Measurements from ENCODE around the gene PARD6G. TPM values are rescaled to one million over a fixed set of nuclear protein-coding genes. Genes with fewer than 3 reads are reported as not detected.

Gene PARD6G
- total RNA-seq, 6 donors from 2014 or later: 1.4 to 6.1 (median 3.5) TPM

DNA sequence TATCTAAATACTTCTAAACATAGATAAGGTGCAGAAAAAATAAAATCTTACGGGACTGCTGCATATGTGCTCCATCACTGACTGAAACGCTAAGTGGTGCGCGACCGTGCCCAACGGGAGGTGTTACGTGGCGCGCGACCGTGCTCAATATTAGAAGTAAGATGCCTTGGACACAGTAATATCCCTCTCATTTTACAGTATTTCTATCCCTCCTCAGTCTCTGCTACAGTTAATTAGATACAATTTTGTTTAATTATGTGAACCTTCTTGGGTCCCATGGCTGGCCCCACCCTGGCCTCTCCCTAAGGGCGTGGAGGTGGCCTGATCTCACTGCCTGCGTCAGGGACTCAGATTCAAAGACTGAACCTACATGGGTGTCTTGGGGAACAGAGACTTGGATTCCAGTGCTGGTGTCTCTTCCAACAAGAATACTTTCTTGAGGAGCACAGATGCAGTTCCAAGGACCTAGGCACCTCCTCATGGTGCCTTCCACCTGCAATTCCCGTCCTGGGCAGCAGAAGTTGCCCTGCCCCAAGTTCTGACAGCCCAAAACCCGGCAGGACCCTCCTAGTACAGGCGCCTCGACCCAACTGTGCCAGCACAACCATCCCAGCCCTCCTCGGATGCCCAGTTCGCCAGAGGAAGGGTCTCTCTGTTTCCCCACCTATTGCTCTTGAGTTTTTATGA lies 59.2 kb downstream of the PARD6G start:
- no peak for TF ChIP-seq CTCF (IDR thresholded peaks at IDR 0.05)
- TF ChIP-seq POLR2AphosphoS5 (IDR thresholded peaks at IDR 0.05): no peak
- no peak for TF ChIP-seq EP300 (IDR thresholded peaks at IDR 0.05)
- TF ChIP-seq POLR2A (IDR thresholded peaks at IDR 0.05): no peak
- 90 to 95% methylated on average over 19 of the region's 19 CpGs for WGBS, 2 donors
- Histone ChIP-seq H3K36me3 (no peaks in the 10 kb centered on the region), H3K9me3 (no peaks in the 10 kb centered on the region), H3K27me3 (no peaks in the 10 kb centered on the region), H3K4me3 (no peak overlapping the region), H3K27ac (no peak overlapping the region), H3K4me1 (no peaks in the 10 kb centered on the region)
- DNase-seq (no peak), ATAC-seq (ENCODE audit: low FRiP score in 2 of 2) (no peak)

DNA sequence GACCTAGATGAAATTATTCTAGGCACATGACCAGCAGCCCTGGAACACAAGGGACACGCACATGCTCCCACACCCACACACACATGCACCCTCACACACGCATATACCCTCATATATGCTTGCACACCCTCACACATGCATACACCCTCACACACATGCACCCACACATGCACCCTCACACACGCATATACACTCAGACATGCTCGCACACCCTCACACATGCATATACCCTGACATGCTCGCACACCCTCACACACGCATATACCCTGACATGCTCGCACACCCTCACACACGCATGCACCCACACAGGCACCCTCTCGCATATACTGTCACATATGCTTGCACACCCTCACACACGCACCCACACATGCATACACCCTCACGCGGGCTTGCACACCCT lies 61.8 kb downstream of the PARD6G start:
- WGBS, 2 donors: 93 to 94% methylated on average over 12 of the region's 12 CpGs

GRCh38 chr18:80184243-80184772 lies 63.0 kb downstream of the PARD6G start:
- 88 to 97% methylated on average over 25 to 26 of the region's 26 CpGs for WGBS, 2 donors
- TF ChIP-seq POLR2A (IDR thresholded peaks at IDR 0.05): no peak
- no peak for TF ChIP-seq EP300 (IDR thresholded peaks at IDR 0.05)
- no peak for TF ChIP-seq CTCF (IDR thresholded peaks at IDR 0.05)
- TF ChIP-seq POLR2AphosphoS5 (IDR thresholded peaks at IDR 0.05): no peak
- Histone ChIP-seq H3K4me3 (no peak overlapping the region), H3K4me1 (no peaks in the 10 kb centered on the region), H3K27me3 (no peaks in the 10 kb centered on the region), H3K36me3 (no peaks in the 10 kb centered on the region), H3K27ac (no peak overlapping the region), H3K9me3 (no peaks in the 10 kb centered on the region)
- no peak for ATAC-seq (ENCODE audit: low FRiP score in 2 of 2)
- DNase-seq: no peak

More for the DNA sequence above, 61.8 kb downstream of the PARD6G start:
- DNase-seq (peak in 1 of 2 donors; percentile 6), ATAC-seq (ENCODE audit: low FRiP score in 2 of 2) (no peak)
- H3K9me3 ChIP-seq: no peaks in the 10 kb centered on the region
- H3K27me3 ChIP-seq: no peaks in the 10 kb centered on the region
- TF ChIP-seq POLR2AphosphoS5 (IDR thresholded peaks at IDR 0.05) (no peak), CTCF (IDR thresholded peaks at IDR 0.05) (no peak), POLR2A (IDR thresholded peaks at IDR 0.05) (no peak), EP300 (IDR thresholded peaks at IDR 0.05) (no peak)
- no peak overlapping the region for H3K4me3 ChIP-seq
- H3K36me3 ChIP-seq: no peaks in the 10 kb centered on the region
- no peak overlapping the region for H3K27ac ChIP-seq
- H3K4me1 ChIP-seq: no peaks in the 10 kb centered on the region

- WGBS, 2 donors: 66 to 67% methylated on average over 13 of the region's 13 CpGs
Observed at GRCh38 chr18:80183273-80184050, 63.9 kb downstream of the PARD6G start.

More at GRCh38 chr18:80183273-80184050, 63.9 kb downstream of the PARD6G start:
- no peak overlapping the region for H3K27ac ChIP-seq
- no peaks in the 10 kb centered on the region for H3K27me3 ChIP-seq
- no peak for ATAC-seq (ENCODE audit: low FRiP score in 2 of 2)
- no peaks in the 10 kb centered on the region for H3K4me1 ChIP-seq
- no peak overlapping the region for H3K4me3 ChIP-seq
- no peak for DNase-seq
- no peak for TF ChIP-seq EP300 (IDR thresholded peaks at IDR 0.05)
- TF ChIP-seq POLR2A (IDR thresholded peaks at IDR 0.05): no peak
- TF ChIP-seq CTCF (IDR thresholded peaks at IDR 0.05): no peak
- TF ChIP-seq POLR2AphosphoS5 (IDR thresholded peaks at IDR 0.05): no peak
- no peaks in the 10 kb centered on the region for H3K36me3 ChIP-seq
- H3K9me3 ChIP-seq: no peaks in the 10 kb centered on the region

Measured in upper lobe of left lung (tissue), 6 donors.